LNCAP (cell line): ENCODE data around the gene SEC14L3.

Experiments used
- TF ChIP-seq, protein P1 (sequence below): fragments of 450-650 bp; IDR thresholded peaks from 2 replicates; pipeline ENCODE4 v1.5.1; 2017; ENCODE audit warnings: mild to moderate bottlenecking

SEC14L3 gene

DNA sequence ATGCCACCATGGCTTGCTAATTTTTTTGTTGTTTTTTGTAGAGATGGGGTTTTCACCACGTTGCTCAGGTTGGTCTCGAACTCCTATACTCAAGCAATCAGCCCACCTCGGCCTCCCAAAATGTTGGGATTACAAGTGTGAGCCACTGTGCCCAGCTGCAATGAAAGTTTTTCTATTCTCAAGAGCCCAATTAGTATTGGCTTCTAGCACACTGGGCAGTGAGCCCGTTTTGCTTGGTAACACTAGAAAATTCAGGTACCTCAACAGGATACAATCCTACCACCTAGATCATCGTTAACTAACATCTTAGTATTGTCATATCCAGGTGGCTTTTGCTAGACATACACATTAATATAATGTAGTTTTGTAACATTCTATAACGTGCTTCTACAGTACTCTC is 19.0 kb downstream of the SEC14L3 start:
- TF ChIP-seq, protein P1, sequence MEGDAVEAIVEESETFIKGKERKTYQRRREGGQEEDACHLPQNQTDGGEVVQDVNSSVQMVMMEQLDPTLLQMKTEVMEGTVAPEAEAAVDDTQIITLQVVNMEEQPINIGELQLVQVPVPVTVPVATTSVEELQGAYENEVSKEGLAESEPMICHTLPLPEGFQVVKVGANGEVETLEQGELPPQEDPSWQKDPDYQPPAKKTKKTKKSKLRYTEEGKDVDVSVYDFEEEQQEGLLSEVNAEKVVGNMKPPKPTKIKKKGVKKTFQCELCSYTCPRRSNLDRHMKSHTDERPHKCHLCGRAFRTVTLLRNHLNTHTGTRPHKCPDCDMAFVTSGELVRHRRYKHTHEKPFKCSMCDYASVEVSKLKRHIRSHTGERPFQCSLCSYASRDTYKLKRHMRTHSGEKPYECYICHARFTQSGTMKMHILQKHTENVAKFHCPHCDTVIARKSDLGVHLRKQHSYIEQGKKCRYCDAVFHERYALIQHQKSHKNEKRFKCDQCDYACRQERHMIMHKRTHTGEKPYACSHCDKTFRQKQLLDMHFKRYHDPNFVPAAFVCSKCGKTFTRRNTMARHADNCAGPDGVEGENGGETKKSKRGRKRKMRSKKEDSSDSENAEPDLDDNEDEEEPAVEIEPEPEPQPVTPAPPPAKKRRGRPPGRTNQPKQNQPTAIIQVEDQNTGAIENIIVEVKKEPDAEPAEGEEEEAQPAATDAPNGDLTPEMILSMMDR, result no peak

- TF ChIP-seq, protein P1, result no peak
Observed at GRCh38 chr22:30447656-30448055, 24.2 kb downstream of the SEC14L3 start.

GRCh38 chr22:30445438-30446145 is 26.2 kb downstream of the SEC14L3 start:
- TF ChIP-seq, protein P1, result peak; percentile 10; the same call in 1 of the 2 replicates

- TF ChIP-seq, protein P1, result peak; percentile 84
Observed at GRCh38 chr22:30444632-30445437, 27.0 kb downstream of the SEC14L3 start.

GRCh38 chr22:30441088-30441487 is 30.7 kb downstream of the SEC14L3 start:
- TF ChIP-seq, protein P1, result no peak

DNA sequence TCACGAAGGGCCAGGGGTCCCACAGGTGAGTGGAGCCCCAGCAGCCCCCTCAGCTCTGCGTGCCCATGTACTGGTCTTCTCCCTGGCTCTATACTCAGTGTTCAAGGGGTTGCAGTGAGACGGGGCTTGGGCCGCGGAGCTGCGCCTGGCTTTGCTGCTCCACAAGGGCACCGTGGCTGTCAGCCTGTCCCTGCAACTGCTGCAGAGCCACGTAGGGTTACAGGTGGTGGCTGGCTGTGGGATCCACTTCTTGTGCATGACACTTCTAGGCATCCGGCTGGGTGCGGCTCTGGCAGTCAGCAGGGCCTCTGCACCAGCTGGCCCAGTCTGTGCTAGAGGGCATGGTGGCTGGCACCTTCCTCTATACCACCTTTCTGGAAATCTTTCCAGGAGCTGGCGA is 32.0 kb downstream of the SEC14L3 start:
- TF ChIP-seq, protein P1, result no peak

DNA sequence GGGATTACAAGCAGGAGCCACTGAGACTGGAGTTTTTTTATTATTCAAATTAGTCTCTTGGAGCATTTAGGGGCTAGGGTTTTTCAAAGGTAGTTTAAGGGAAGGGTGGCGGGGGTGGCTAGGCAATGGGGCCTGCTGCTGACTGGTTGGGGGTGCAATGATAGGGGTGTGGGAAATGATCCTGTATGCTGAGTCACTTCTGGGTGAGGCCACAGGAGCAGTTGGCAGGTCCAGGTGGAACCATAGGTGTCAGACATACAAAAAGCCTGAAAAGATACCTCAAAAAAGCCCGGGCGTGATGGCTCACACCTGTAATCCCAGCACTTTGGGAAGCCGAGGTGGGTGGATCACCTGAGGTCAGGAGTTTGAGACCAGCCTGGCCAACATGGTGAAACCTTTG is 32.6 kb downstream of the SEC14L3 start:
- TF ChIP-seq, protein P1, result no peak
